Globus pallidus (tissue), 1 donor: ENCODE measurements around the gene GSTP1.
"Not testable (repeated sequence)": the region's sequence is repeated elsewhere in the genome, so short reads cannot be mapped to it uniquely, and the experiment has no call there.

Experiments
- DNase-seq: peaks from one replicate; pipeline ENCODE4 v3.0.0-alpha.2; 2015; ENCODE audit warnings: low spot score

Gene GSTP1

GRCh38 chr11:67614730-67615714 lies 31.4 kb downstream of the GSTP1 start:
- DNase-seq = no peak

- no peak for DNase-seq
Measured at GRCh38 chr11:67615728-67616430, 32.3 kb downstream of the GSTP1 start.

GRCh38 chr11:67616431-67617242 lies 33.0 kb downstream of the GSTP1 start:
- no peak for DNase-seq

- no peak for DNase-seq
Measured at GRCh38 chr11:67617243-67617953, 33.8 kb downstream of the GSTP1 start.

- not testable (repeated sequence) for DNase-seq
Measured at GRCh38 chr11:67618901-67619659, 35.5 kb downstream of the GSTP1 start.

GRCh38 chr11:67619683-67620618 lies 36.3 kb downstream of the GSTP1 start:
- DNase-seq = not testable (repeated sequence)

GRCh38 chr11:67620621-67621020 lies 37.0 kb downstream of the GSTP1 start:
- DNase-seq = not testable (repeated sequence)

GRCh38 chr11:67621928-67622327 lies 38.3 kb downstream of the GSTP1 start:
- not testable (repeated sequence) for DNase-seq

GRCh38 chr11:67622905-67623304 lies 39.3 kb downstream of the GSTP1 start:
- not testable (repeated sequence) for DNase-seq

GRCh38 chr11:67623795-67624194 lies 40.2 kb downstream of the GSTP1 start:
- not testable (repeated sequence) for DNase-seq

- DNase-seq = not testable (repeated sequence)
Measured at GRCh38 chr11:67626131-67626833, 42.7 kb downstream of the GSTP1 start.

- DNase-seq = no peak
Measured at GRCh38 chr11:67626970-67627369, 43.4 kb downstream of the GSTP1 start.

GRCh38 chr11:67627441-67627811 lies 43.8 kb downstream of the GSTP1 start:
- no peak for DNase-seq

- DNase-seq = no peak
Measured at GRCh38 chr11:67627812-67628624, 44.4 kb downstream of the GSTP1 start.

GRCh38 chr11:67628710-67629385 lies 45.2 kb downstream of the GSTP1 start:
- DNase-seq = no peak

- DNase-seq = peak; percentile 77
Measured at GRCh38 chr11:67629386-67630227, 46.0 kb downstream of the GSTP1 start, which contains the start of gene NUDT8. TSS of gene NUDT8 (minus strand) at chr11:67629937. CDS start at chr11:67629911, 26 bp downstream.
